SK-N-DZ (cell line): ENCODE measurements around the gene USHBP1.

ENCODE experiments used
- DNase-seq: peaks from one replicate; pipeline ENCODE4 v3.0.0-alpha.2; 2015; ENCODE audit warnings: low spot score

The USHBP1 gene

DNA sequence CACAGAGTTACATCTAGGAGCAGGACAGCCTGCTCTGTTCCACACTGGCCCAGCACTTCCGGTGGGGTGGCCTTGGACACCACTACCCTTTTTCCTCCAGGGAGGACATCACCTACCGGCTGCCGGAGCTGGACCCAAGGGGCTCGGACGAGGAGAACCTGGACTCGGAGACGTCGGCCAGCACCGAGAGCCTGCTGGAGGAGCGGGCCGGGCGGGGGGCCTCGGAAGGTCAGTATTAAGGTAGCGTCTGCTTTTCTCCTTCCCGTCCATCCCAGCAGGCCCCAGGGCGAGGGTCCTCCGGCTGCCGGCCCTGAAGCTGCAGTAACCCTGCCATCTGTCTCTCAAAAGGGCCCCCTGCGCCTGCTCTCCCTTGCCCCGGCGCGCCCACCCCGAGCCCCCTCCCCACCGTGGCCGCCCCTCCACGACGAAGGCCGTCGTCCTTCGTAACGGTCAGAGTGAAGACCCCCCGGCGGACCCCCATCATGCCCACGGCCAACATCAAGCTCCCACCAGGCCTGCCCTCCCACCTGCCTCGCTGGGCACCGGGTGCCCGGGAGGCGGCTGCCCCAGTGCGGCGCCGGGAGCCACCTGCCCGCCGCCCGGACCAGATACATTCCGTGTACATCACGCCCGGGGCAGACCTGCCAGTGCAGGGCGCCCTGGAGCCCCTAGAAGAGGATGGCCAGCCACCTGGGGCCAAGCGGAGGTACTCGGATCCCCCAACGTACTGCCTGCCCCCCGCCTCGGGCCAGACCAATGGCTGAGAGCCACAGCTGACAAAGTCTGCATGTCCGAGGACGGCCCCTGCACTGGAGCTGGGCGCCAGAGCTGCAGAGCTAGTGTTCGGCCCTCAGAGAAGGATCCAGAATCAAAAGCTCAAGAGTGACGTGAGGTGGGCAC, 52.7 kb downstream of the USHBP1 start:
- no peak for DNase-seq

- no peak for DNase-seq
Observed at GRCh38 chr19:17210296-17210695, 54.2 kb downstream of the USHBP1 start.

GRCh38 chr19:17209126-17210036, 55.2 kb downstream of the USHBP1 start:
- peak; percentile 39 for DNase-seq

DNA sequence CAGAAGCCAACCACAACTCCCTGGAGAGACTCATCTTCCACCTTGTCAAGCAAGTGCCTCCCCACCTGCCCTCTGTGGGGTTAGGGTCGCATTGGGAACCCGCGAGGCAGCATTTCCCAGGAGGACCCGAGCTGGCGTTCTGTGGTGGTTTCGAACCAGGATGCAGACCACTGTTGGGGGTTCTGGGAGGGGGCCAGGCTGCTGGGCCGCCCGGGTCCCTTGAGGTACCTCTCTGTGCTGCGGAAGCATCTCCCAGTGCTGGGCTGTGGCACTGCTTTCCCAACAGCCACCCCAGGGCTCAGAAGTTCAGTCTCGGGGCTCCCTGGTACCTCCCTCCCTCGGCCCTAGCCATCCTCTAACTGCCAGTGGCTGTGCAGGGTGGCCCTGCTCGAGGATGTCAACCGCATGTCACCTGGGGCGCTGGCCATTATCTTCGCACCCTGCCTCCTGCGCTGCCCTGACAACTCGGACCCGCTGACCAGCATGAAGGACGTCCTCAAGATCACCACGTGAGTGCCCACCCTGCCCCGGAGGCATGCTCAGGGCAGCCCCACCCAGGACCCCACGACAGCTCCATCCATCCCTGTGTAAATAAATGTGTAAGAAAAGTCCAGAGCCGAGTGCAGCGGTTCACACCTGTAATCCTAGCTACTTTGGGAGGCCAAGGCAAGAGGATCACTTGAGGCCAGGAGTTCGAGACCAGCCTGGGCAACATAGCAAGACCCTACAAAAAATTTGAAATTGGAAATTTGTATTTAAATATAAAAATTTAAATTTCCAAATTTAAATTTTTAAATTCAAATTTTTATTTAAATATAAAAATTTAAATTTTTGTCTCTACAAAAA, 57.6 kb downstream of the USHBP1 start:
- DNase-seq, result no peak

DNA sequence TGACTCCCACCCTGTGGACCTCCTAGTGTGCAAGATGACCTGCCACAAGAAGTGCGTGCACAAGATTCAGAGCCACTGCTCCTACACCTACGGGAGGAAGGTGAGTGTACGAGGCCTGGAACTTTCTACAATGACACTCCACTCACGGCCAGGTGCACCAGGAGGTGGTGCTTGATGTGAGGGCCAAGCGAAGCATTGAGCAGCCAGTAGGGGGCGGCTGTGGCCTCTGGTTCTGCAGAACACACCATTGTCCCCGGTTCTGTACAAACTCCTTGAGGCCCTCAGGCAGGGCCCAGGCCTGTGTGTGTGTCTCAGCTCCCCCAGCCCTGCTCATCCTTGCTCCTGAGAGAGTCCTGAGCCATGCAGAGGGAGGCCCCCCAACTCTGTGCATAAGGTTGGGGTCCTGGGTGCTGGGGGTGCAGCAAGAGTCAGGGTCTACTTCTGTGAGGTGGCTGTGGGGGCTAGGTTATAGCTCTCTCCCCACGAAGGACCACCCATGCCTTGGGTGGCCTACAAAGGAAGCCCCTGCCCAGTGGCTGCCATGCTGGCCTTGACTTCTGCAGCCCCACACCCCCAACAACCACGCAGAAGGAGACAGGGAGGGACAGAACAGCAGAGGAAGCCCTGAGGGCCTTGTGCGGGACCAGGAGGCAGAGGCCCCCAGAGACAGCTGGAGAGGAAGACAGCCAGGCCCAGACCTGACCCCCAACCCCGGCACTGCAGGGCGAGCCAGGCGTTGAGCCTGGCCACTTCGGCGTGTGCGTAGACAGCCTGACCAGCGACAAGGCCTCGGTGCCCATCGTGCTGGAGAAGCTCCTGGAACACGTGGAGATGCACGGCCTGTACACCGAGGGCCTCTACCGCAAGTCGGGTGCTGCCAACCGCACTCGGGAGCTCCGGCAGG, 59.1 kb downstream of the USHBP1 start:
- peak; percentile 53 for DNase-seq

- DNase-seq, result no peak
Observed at GRCh38 chr19:17202713-17203112, 61.8 kb downstream of the USHBP1 start.

DNA sequence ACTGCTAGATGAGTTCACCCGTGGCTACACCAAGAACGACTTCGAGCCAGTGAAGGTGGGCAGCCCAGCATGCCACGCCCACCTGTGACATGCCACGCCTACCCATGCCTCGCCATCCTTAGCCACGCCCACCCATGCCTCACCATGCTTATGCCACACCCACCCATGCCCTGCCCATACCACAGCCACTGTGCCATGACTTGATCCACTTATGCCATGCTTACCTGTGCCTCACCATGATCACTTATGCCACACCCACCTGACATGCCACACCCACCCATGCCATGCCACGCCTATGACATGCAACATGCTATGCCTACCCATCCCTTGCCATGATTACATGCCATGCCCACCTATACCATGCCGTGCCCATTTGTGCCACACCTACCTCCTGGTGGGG, 62.3 kb downstream of the USHBP1 start:
- no peak for DNase-seq

DNA sequence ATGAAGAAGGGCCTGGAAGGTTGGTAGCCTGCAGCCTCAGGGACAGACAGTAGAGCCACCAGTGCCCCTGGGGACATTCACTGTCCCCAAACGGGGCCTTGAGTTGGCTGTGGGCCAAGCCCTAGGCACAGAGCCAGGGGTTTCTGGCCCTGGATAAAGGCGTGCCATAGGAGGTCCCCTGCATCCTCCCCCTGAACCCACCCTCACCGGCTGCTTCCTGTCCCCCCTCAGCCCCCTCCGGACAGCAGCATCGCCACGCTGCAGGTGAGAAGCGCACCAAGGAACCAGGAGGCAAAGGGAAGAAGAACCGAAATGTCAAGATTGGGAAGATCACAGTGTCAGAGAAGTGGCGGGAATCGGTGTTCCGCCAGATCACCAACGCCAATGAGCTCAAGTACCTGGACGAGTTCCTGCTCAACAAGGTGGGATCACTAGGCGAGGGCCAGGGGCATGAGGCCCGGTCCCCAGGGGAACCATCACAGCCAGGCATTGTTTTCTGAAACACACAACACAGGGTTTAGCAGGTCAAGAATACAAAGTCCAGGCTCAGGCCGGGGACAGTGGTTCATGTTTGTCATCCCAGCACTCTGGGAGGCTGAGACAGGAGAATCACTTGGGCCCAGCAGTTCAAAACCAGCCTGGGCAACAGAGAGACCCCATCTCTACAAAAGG, 64.0 kb downstream of the USHBP1 start:
- DNase-seq, result no peak
